ENCODE measurements around the gene JSRP1.

The JSRP1 gene

GRCh38 chr19:2271234-2272103 lies 15.3 kb upstream of the JSRP1 start (continued):
- TF ChIP-seq ZNF184 (tag by site-specific recombination; IDR thresholded peaks at IDR 0.05), result no peak
- TF ChIP-seq ZNF26 (tag by site-specific recombination; IDR thresholded peaks at IDR 0.05), result no peak
- TF ChIP-seq, protein P1, sequence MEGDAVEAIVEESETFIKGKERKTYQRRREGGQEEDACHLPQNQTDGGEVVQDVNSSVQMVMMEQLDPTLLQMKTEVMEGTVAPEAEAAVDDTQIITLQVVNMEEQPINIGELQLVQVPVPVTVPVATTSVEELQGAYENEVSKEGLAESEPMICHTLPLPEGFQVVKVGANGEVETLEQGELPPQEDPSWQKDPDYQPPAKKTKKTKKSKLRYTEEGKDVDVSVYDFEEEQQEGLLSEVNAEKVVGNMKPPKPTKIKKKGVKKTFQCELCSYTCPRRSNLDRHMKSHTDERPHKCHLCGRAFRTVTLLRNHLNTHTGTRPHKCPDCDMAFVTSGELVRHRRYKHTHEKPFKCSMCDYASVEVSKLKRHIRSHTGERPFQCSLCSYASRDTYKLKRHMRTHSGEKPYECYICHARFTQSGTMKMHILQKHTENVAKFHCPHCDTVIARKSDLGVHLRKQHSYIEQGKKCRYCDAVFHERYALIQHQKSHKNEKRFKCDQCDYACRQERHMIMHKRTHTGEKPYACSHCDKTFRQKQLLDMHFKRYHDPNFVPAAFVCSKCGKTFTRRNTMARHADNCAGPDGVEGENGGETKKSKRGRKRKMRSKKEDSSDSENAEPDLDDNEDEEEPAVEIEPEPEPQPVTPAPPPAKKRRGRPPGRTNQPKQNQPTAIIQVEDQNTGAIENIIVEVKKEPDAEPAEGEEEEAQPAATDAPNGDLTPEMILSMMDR (tag by site-specific recombination; IDR thresholded peaks at IDR 0.05), result no peak
- TF ChIP-seq, protein P2, sequence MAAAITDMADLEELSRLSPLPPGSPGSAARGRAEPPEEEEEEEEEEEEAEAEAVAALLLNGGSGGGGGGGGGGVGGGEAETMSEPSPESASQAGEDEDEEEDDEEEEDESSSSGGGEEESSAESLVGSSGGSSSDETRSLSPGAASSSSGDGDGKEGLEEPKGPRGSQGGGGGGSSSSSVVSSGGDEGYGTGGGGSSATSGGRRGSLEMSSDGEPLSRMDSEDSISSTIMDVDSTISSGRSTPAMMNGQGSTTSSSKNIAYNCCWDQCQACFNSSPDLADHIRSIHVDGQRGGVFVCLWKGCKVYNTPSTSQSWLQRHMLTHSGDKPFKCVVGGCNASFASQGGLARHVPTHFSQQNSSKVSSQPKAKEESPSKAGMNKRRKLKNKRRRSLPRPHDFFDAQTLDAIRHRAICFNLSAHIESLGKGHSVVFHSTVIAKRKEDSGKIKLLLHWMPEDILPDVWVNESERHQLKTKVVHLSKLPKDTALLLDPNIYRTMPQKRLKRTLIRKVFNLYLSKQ (tag by site-specific recombination; IDR thresholded peaks at IDR 0.05; ENCODE audit: borderline replicate concordance), result no peak
- peak; percentile 70 for TF ChIP-seq ZNF600 (tag by site-specific recombination; IDR thresholded peaks at IDR 0.05)
- TF ChIP-seq ZNF24 (tag by site-specific recombination; IDR thresholded peaks at IDR 0.05), result peak; percentile 44; the same call in 1 of the 2 replicates
- TF ChIP-seq FEZF1 (tag by site-specific recombination; IDR thresholded peaks at IDR 0.05), result no peak
- no peak; the same call in 1 of the 2 replicates for TF ChIP-seq ZNF394 (tag by site-specific recombination; IDR thresholded peaks at IDR 0.05; ENCODE audit: borderline replicate concordance)
- TF ChIP-seq, protein P3, sequence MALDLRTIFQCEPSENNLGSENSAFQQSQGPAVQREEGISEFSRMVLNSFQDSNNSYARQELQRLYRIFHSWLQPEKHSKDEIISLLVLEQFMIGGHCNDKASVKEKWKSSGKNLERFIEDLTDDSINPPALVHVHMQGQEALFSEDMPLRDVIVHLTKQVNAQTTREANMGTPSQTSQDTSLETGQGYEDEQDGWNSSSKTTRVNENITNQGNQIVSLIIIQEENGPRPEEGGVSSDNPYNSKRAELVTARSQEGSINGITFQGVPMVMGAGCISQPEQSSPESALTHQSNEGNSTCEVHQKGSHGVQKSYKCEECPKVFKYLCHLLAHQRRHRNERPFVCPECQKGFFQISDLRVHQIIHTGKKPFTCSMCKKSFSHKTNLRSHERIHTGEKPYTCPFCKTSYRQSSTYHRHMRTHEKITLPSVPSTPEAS (tag by site-specific recombination; IDR thresholded peaks at IDR 0.05), result no peak
- no peak for TF ChIP-seq OSR2 (tag by site-specific recombination; IDR thresholded peaks at IDR 0.05)
- TF ChIP-seq ZNF311 (tag by site-specific recombination; IDR thresholded peaks at IDR 0.05; ENCODE audit: borderline replicate concordance), result no peak
- TF ChIP-seq ZBTB1 (tag by site-specific recombination; IDR thresholded peaks at IDR 0.05), result no peak
- no peak for TF ChIP-seq ZNF341 (tag by site-specific recombination; IDR thresholded peaks at IDR 0.05; ENCODE audit: low read depth)
- no peak for TF ChIP-seq ZNF701 (tag by site-specific recombination; IDR thresholded peaks at IDR 0.05)
- TF ChIP-seq, protein P4, sequence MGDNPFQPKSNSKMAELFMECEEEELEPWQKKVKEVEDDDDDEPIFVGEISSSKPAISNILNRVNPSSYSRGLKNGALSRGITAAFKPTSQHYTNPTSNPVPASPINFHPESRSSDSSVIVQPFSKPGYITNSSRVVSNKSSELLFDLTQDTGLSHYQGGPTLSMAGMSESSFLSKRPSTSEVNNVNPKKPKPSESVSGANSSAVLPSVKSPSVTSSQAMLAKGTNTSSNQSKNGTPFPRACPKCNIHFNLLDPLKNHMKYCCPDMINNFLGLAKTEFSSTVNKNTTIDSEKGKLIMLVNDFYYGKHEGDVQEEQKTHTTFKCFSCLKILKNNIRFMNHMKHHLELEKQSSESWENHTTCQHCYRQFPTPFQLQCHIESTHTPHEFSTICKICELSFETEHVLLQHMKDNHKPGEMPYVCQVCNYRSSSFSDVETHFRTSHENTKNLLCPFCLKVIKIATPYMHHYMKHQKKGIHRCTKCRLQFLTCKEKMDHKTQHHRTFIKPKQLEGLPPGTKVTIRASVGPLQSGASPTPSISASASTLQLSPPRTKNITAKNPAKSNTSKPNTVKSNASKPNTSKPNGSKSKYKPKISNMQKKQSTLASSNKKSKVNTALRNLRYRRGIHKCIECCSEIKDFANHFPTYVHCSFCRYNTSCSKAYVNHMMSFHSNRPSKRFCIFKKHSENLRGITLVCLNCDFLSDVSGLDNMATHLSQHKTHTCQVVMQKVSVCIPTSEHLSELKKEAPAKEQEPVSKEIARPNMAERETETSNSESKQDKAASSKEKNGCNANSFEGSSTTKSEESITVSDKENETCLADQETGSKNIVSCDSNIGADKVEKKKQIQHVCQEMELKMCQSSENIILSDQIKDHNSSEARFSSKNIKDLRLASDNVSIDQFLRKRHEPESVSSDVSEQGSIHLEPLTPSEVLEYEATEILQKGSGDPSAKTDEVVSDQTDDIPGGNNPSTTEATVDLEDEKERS (tag by site-specific recombination; IDR thresholded peaks at IDR 0.05), result no peak
- TF ChIP-seq, protein P5, sequence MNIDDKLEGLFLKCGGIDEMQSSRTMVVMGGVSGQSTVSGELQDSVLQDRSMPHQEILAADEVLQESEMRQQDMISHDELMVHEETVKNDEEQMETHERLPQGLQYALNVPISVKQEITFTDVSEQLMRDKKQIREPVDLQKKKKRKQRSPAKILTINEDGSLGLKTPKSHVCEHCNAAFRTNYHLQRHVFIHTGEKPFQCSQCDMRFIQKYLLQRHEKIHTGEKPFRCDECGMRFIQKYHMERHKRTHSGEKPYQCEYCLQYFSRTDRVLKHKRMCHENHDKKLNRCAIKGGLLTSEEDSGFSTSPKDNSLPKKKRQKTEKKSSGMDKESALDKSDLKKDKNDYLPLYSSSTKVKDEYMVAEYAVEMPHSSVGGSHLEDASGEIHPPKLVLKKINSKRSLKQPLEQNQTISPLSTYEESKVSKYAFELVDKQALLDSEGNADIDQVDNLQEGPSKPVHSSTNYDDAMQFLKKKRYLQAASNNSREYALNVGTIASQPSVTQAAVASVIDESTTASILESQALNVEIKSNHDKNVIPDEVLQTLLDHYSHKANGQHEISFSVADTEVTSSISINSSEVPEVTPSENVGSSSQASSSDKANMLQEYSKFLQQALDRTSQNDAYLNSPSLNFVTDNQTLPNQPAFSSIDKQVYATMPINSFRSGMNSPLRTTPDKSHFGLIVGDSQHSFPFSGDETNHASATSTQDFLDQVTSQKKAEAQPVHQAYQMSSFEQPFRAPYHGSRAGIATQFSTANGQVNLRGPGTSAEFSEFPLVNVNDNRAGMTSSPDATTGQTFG (tag by site-specific recombination; IDR thresholded peaks at IDR 0.05; ENCODE audit: borderline replicate concordance), result no peak
- TF ChIP-seq ZSCAN23 (tag by site-specific recombination; IDR thresholded peaks at IDR 0.05), result 0 out of 2 replicates have a peak, but pooled peaks have one; percentile 12
- no peak for TF ChIP-seq ZNF626 (tag by site-specific recombination; IDR thresholded peaks at IDR 0.05)
- TF ChIP-seq ZNF473 (tag by site-specific recombination; IDR thresholded peaks at IDR 0.05), result no peak
- no peak for TF ChIP-seq ZNF169 (tag by site-specific recombination; IDR thresholded peaks at IDR 0.05)
- TF ChIP-seq ZNF404 (tag by site-specific recombination; IDR thresholded peaks at IDR 0.05), result no peak
- TF ChIP-seq, protein P6, sequence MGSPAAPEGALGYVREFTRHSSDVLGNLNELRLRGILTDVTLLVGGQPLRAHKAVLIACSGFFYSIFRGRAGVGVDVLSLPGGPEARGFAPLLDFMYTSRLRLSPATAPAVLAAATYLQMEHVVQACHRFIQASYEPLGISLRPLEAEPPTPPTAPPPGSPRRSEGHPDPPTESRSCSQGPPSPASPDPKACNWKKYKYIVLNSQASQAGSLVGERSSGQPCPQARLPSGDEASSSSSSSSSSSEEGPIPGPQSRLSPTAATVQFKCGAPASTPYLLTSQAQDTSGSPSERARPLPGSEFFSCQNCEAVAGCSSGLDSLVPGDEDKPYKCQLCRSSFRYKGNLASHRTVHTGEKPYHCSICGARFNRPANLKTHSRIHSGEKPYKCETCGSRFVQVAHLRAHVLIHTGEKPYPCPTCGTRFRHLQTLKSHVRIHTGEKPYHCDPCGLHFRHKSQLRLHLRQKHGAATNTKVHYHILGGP (tag by site-specific recombination; IDR thresholded peaks at IDR 0.05), result no peak
- no peak for TF ChIP-seq ZBTB8A (tag by site-specific recombination; IDR thresholded peaks at IDR 0.05)

Data from HEK293 (cell line).